NOMO-1 treated with DMSO at 0.1 percent for 48 hours (cell line): ENCODE results near the gene ZNF441.
A peak's percentile ranks its signal among the peaks of the same experiment; 100 is the strongest.
"Not testable (repeated sequence)": the region's sequence is repeated elsewhere in the genome, so short reads cannot be mapped to it uniquely, and the experiment has no call there.

Experiments used
- DNase-seq: peaks from one replicate; lab custom pipeline; 2025; ENCODE audit not compliant: unreplicated experiment; lab: John Stamatoyannopoulos, UW

The ZNF441 gene

GRCh38 chr19:11776669-11777068 lies 9.9 kb downstream of the ZNF441 start:
- DNase-seq = not testable (repeated sequence)

DNA sequence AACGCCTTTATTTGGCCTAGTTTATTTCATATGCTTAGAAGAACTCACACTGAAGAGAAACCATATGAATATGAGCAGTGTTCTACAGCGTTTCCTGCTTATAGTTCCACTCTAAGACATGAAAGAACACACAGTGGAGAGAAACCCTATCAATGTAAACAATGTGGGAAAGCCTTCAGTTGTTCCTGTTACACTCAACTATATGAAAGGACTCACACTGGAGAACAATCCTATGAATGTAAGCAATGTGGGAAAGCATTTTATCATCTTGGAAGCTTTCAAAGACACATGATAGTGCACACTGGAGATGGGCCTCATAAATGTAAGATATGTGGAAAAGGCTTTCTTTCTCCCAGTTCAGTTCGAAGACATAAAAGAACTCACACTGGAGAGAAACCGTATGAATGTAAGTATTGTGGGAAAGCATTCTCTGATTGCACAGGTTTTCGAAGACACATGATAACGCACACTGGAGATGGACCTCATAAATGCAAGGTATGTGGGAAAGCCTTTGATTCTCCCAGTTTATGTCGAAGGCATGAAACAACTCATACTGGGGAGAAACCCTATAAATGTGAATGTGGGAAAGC lies 13.7 kb downstream of the ZNF441 start:
- no peak for DNase-seq

- no peak for DNase-seq
These were observed 14.7 kb downstream of the ZNF441 start for GRCh38 chr19:11781295-11782057.

- DNase-seq = no peak
These were observed 17.0 kb downstream of the ZNF441 start for GRCh38 chr19:11783767-11784166.

DNA sequence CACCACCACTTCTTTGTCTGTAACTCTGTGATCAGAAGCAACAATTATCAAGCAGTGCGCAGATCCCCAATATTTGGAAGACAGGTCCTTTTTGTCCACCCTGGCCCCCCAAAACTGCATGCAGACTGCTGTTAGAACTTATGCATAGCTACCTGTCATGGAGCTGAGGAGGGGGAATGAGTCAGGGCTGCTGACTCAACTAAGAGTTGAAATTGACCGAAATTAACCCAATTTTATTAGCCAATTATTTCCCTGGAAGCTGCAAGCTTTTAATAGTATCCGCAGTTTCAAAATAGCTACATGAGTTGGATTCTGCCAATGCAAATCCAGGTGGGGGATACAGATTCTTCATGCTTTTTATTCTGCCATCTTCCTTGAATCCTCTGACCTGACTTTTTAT lies 17.6 kb downstream of the ZNF441 start:
- DNase-seq = no peak

- no peak for DNase-seq
These were observed 20.7 kb downstream of the ZNF441 start for GRCh38 chr19:11787536-11787935.

GRCh38 chr19:11792942-11793341 lies 26.1 kb downstream of the ZNF441 start:
- no peak for DNase-seq

GRCh38 chr19:11797491-11797890 lies 30.7 kb downstream of the ZNF441 start:
- DNase-seq = peak; percentile 75

DNA sequence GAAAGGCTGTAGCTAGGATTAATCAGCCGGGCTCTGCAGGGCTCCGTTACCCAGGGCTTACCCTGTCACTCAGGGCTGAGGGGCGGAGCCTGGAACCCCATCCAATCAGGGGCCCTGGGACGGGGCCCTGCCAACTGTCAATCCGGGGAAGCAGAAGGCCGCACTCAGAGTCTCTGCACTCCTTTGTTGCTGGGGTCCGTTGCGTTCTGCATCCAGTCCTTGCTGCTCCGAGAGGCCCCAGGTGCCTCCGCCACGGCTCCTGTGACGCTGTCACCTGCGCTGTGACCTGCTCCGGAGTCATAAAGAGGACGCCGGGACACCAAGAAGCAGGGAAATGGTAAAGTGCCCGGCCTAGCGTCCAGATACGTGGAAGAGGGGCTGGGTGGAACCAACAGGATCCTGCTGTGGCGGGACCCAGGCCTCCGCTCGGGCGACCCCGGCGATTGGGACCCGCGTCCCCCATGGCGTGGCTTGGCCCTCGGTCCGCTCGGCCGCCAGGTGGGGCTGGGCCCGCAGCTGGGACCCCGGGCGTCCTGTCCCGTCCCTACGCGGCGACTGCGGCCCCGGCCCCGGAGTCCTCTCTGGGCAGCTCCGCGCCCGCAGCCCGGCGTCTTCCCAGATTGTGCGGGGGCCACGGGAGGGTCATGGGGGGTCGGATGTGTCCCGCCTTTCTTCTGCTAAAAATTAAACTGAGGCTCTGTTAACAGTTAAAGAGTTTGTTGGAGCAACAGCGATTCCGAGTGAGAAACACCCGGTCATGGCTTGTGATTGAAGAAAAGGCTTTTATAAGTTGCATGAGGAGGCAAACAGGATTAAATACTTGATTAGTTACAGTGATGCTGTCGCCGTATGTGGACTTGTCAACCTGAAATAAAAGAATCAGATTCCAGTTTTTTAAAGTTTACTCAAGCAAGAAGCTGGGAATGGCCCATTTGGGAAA lies 31.9 kb downstream of the ZNF441 start, which contains the start of gene ZNF491:
Gene ZNF491 (plus strand): TSS at position 133 of the 940 bp plus-strand sequence. CDS start 7,431 bp downstream, outside the sequence.
- peak; percentile 60 for DNase-seq

DNA sequence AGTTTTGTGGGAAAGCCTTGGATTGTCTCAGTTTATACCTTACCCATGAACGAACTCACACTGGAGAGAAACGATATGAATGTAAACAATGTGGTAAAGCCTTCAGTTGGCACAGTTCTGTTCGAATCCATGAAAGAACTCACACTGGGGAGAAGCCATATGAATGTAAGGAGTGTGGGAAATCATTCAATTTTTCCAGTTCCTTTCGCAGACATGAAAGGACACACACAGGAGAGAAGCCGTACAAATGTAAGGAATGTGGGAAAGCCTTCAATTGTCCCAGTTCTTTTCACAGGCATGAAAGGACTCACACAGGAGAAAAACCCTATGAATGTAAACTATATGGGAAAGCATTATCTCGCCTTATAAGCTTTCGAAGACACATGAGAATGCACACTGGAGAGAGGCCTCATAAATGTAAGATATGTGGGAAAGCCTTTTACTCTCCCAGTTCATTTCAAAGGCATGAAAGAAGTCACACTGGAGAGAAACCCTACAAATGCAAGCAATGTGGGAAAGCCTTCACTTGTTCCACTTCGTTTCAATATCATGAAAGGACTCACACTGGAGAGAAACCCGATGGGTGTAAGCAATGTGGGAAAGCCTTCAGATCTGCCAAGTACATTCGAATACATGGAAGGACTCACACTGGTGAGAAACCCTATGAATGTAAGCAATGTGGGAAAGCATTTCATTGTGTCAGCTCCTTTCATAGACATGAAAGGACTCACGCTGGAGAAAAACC lies 39.7 kb downstream of the ZNF441 start:
- DNase-seq = no peak

DNA sequence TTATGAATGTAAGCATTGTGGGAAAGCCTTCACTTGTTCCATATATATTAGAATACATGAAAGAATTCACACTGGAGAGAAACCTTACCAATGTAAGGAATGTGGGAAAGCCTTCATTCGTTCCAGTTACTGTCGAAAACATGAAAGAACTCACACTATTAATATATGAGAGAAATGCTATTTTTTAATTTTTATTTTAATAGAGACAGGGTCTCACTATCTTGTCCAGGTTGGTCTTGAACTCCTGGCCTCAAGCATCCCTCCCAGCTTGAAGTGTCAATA lies 40.2 kb downstream of the ZNF441 start:
- no peak for DNase-seq

DNA sequence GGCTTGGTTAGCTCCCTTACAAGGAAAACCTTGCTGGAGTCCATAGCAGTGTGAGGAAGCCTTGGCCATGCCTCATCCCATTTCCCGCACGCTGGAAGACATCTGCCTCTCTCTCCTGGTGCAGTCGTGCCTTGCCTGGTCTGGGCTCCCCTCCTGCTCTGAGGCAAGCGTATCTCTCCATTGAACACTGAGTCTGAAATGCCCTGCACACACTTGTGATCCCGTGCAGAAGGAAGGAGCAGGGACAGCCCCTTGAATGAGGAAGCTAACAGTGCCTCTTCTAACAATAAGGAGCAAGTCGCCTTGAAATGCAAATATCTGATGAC lies 46.9 kb downstream of the ZNF441 start:
- DNase-seq = no peak

- DNase-seq = peak; percentile 92
These were observed 47.4 kb downstream of the ZNF441 start, which contains the start of gene ZNF440 for GRCh38 chr19:11814029-11814699. TSS of gene ZNF440 (plus strand) at chr19:11814273. CDS start at chr19:11814448, 175 bp downstream.

DNA sequence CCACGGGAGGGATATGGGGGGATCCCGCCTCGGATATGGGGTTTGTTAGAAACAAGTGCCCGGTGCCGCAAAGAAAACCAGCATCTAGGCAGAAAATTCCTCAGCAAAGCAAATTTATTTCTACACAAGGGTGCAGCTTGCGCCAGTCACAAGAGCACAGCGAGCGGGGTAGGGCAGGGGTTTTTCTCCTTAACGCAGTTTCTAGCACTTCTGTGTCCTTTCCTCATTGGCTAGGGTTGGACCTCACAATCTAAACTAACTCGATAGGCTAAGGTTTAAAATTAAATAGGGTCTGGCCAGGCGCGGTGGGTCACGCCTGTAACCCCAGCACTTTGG lies 47.9 kb downstream of the ZNF441 start:
- no peak for DNase-seq

GRCh38 chr19:11821474-11822109 lies 54.8 kb downstream of the ZNF441 start:
- no peak for DNase-seq

GRCh38 chr19:11828957-11829876 lies 62.4 kb downstream of the ZNF441 start:
- not testable (repeated sequence) for DNase-seq

DNA sequence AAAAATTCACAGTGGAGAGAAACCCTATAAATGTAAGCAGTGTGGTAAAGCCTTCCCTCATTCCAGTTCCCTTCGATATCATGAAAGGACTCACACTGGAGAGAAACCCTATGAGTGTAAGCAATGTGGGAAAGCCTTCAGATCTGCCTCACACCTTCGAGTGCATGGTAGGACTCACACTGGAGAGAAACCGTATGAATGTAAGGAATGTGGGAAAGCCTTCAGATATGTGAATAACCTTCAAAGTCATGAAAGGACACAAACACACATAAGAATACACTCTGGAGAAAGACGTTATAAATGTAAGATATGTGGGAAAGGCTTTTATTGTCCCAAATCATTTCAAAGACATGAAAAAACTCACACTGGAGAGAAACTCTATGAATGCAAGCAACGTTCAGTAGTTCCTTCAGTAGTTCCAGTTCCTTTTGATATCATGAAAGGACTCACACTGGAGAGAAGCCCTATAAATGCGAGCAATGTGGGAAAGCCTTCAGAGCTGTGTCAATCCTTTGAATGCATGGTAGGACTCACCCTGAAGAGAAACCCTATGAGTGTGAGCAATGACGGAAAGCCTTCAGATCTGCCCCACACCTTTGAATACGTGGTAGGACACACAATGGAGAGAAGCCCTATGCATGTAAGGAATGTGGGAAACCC lies 65.6 kb downstream of the ZNF441 start:
- DNase-seq = no peak

DNA sequence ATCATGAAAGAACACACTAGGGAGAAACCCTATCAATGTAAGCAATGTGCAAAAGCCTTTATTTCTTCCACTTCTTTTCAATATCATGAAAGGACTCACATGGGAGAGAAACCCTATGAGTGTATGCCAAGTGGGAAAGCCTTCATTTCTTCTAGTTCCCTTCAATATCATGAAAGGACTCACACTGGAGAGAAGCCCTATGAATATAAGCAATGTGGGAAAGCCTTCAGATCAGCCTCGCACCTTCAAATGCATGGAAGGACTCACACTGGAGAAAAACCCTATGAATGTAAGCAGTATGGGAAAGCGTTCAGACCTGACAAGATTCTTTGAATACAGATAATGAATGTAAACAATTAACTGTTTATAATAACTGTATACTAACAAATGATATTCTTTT lies 66.7 kb downstream of the ZNF441 start:
- DNase-seq = no peak
